Measurements from ENCODE around the gene GLRX.
"Not testable (repeated sequence)": the region's sequence is repeated elsewhere in the genome, so short reads cannot be mapped to it uniquely, and the experiment has no call there.

The GLRX gene

GRCh38 chr5:95822542-95823181 is at the start of gene GLRX:
GLRX (minus strand) TSS chr5:95822726; CDS start chr5:95822662, 64 bp downstream.
- in situ Hi-C loops (cut with HindIII; ENCODE audit: low sequenced_read_pairs): no loop called here

- in situ Hi-C loops (cut with HindIII; ENCODE audit: low sequenced_read_pairs): no loop called here
Measured at GRCh38 chr5:95871146-95871806, 48.8 kb upstream of the GLRX start.

- in situ Hi-C loops (cut with HindIII; ENCODE audit: low sequenced_read_pairs): no loop called here
Measured at GRCh38 chr5:95870105-95870672, 47.7 kb upstream of the GLRX start.

GRCh38 chr5:95869173-95869855 is 46.8 kb upstream of the GLRX start:
- in situ Hi-C loops (cut with HindIII; ENCODE audit: low sequenced_read_pairs): not testable (repeated sequence)

DNA sequence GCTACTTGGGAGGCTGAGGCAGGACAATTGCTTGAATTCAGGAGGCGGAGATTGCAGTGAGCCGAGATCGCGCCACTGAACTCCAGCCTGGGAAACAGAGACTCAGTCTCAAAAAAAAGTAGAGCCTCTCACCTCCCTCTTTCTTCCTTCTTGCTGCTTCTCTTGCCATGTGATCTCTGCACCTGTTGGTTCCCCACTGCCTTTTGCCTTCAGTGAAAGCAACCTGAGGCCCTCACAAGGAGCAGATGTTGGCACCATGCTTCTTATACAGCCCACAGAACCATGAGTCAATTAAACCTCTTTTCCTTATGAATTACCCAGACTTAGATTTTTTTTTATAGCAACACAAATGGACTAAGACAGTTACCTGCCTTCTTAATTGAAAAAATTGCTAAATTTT is 45.6 kb upstream of the GLRX start:
- in situ Hi-C loops (cut with HindIII; ENCODE audit: low sequenced_read_pairs): no loop called here

DNA sequence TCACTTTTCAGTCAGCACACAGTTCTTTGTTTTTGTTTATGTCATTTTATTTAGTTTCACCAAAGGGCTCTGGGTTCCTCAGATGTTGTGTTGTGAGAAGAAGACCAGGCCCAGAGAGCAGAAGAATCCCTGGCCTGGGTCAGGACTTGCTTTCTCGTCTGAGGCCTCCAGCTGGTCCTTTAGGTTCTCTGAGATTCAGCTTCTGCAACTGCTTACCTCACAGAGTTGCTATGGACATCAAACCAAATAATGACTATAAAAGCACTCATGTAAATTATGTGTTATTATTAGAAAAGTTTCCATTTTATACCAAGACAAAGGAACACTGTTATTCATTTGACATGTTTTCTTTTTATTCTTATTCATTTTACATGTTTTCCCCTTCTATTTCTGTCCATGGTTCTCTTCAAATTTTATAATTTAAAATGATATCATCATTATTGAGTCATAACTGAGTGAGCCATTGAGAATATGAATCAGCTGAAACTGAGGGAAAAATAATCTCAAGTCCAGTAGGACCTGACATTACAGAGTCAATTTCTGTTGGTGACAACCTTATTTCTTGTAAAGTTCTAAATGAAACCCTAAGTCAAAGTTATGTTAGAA is 44.0 kb upstream of the GLRX start:
- in situ Hi-C loops (cut with HindIII; ENCODE audit: low sequenced_read_pairs): no loop called here

GRCh38 chr5:95864944-95865504 is 42.5 kb upstream of the GLRX start:
- in situ Hi-C loops (cut with HindIII; ENCODE audit: low sequenced_read_pairs): loop anchor here (5.0 kb wide), 1 partner anchor 92 kb away; no protein-coding TSS in a partner anchor

- in situ Hi-C loops (cut with HindIII; ENCODE audit: low sequenced_read_pairs): loop anchor here (5.0 kb wide), 1 partner anchor 93 kb away; no protein-coding TSS in a partner anchor
Measured at GRCh38 chr5:95864456-95864855, 41.9 kb upstream of the GLRX start.

DNA sequence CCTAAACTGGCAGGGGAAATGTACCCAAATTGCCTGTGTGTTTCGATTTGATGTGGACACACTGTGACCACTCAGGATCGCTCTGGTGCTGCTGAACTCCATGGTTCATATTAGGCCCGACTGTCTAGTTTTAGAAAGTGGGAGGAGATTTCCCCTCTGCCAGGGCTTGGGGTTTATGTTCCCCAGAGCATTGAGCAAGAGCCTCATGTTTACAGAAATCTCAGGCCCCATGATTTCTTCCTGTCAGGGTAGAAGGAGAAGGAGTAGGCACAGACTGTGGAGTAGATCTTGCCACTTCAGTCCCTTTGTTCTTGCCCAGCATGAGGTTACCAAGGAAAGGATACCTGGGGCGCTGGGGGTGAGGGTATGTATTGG is 40.8 kb upstream of the GLRX start:
- in situ Hi-C loops (cut with HindIII; ENCODE audit: low sequenced_read_pairs): loop anchor here (5.0 kb wide), 1 partner anchor 94 kb away; no protein-coding TSS in a partner anchor

DNA sequence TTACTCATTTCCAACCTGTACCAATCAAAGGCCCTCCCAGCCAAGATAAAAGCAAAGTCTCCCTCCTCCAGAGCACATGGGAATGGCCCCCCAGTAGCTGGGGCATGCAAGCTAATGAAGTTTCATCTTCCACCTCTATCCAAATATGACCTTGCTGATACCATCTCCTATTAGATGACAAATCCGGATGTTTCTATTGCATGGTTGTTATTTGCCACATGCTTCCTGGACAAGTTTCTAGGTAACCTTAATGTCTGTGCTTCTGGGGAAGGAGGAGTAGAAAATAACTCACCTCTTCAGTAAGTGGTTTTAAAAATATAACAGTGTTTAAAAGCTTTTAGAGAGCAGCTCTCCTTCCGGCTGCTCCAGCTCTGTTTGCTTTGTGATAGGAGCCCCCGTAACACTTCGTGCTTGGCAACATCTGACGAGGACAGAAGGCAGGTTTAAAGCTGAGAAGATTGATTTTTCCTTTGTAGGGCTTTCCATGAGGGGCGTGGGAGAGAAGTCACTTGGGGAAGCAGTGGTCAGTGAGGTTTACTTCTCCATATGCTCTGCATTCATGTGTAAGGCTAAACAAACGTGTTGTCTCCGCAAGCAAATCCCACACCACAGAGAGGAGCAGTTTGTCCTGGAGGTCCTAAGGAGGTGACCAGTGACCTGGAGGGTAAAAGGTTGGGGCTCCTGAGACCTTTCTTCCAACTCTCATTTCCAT is 40.3 kb upstream of the GLRX start:
- in situ Hi-C loops (cut with HindIII; ENCODE audit: low sequenced_read_pairs): loop anchor here (5.0 kb wide), 1 partner anchor 94 kb away; no protein-coding TSS in a partner anchor

- in situ Hi-C loops (cut with HindIII; ENCODE audit: low sequenced_read_pairs): loop anchor here (5.0 kb wide), 1 partner anchor 95 kb away; no protein-coding TSS in a partner anchor
Measured at GRCh38 chr5:95861864-95862561, 39.5 kb upstream of the GLRX start.

GRCh38 chr5:95861221-95861863 is 38.8 kb upstream of the GLRX start:
- in situ Hi-C loops (cut with HindIII; ENCODE audit: low sequenced_read_pairs): loop anchor here (5.0 kb wide), 1 partner anchor 96 kb away; no protein-coding TSS in a partner anchor

- in situ Hi-C loops (cut with HindIII; ENCODE audit: low sequenced_read_pairs): loop anchor here (5.0 kb wide), 1 partner anchor 98 kb away; no protein-coding TSS in a partner anchor
Measured at GRCh38 chr5:95859661-95860060, 37.1 kb upstream of the GLRX start.

DNA sequence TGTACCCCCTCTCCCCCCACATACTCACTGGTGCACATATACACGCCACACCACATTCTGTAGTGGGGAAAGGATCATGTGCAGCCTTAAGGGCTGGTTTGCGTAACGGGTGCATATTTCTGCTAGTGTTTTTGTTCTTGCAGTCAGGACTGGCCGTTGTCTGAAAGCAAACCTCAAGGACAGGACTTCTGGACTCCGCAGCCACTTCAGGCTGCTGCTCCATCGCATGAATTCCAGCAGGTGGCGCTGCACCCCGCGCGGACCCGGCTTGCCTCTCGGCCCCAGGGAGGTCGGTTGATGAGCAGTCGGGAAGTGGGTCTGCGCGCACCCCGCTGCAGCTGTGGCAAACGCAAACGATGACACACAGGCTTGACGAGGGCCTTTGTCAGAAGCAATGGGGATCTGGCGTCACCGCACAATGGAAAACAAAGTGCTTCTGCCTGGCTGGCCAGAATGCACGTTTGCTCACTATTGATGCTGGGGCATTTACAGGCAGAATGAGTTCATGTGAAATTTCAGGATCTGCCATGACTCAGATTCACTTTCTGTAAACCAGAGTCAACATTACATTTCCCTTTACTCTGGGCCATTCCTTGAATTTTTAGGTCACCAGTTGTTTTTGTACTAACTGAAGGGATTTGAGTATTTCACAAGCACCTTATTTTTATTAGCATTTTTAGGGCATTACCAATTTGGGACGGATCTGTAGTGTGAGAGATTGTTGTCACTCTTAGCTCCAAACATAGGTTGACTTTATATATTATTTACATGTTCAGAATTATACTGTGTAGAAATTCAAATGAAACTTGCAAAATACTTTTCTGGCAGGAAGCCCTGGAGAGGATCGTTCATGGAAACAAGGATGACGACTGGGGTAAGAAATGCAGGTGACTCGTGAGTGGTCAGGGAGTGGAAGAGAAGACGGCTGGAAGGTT is 36.4 kb upstream of the GLRX start:
- in situ Hi-C loops (cut with HindIII; ENCODE audit: low sequenced_read_pairs): no loop called here

GRCh38 chr5:95858023-95858461 is 35.5 kb upstream of the GLRX start:
- in situ Hi-C loops (cut with HindIII; ENCODE audit: low sequenced_read_pairs): no loop called here

- in situ Hi-C loops (cut with HindIII; ENCODE audit: low sequenced_read_pairs): no loop called here
Measured at GRCh38 chr5:95857185-95857945, 34.8 kb upstream of the GLRX start.

GRCh38 chr5:95856501-95856981 is 34.0 kb upstream of the GLRX start:
- in situ Hi-C loops (cut with HindIII; ENCODE audit: low sequenced_read_pairs): no loop called here
